Heart right ventricle (tissue), 16 donors: ENCODE data around the gene MTX1. TPM values are rescaled to one million over a fixed set of nuclear protein-coding genes. Genes with fewer than 3 reads are reported as not detected.
A peak's percentile ranks its signal among the peaks of the same experiment; 100 is the strongest.

Source experiments
- ATAC-seq, 8 donors: fragments of 200-7000 bp; cut with Tn5 transposase; one replicate each; pipeline ENCODE4 v1.9.1; 2020; ENCODE audit warnings: mild to moderate bottlenecking in 8 of 8, moderate library complexity in 8 of 8, moderate number of reproducible peaks in 1 of 8
- DNase-seq, 2 donors: peaks; one replicate each; pipeline ENCODE4 v3.0.0-alpha.2; 2020
- H3K27ac ChIP-seq, 10 donors: fragments of 200-600 bp; sonication (generic) in 2 of 10; one replicate each; pipeline versions ENCODE4 v1.5.0 to v1.8.0; 2020 to 2022; ENCODE audit warnings: mild to moderate bottlenecking in 3 of 10
- H3K27me3 ChIP-seq, 7 donors: fragments of 200-600 bp; one replicate each; pipeline ENCODE4 v1.8.0; 2021 to 2022; ENCODE audit warnings: mild to moderate bottlenecking in 2 of 7
- H3K36me3 ChIP-seq, 9 donors: fragments of 200-600 bp; sonication (generic) in 1 of 9; one replicate each; pipeline versions ENCODE4 v1.5.0 to v1.8.0; 2020 to 2022; ENCODE audit warnings: mild to moderate bottlenecking in 2 of 9
- H3K4me1 ChIP-seq, 9 donors: fragments of 200-600 bp; sonication (generic) in 1 of 9; one replicate each; pipeline versions ENCODE4 v1.5.0 to v1.8.0; 2020 to 2022; ENCODE audit warnings: mild to moderate bottlenecking in 4 of 9
- H3K4me3 ChIP-seq, 10 donors: fragments of 200-600 bp; sonication (generic) in 2 of 10; one replicate each; pipeline versions ENCODE4 v1.5.0 to v1.8.0; 2020 to 2022; ENCODE audit warnings: mild to moderate bottlenecking in 7 of 10, moderate library complexity in 2 of 10
- H3K9me3 ChIP-seq, 11 donors: fragments of 200-600 bp in 10 of 11; sonication (generic) in 2 of 11; one replicate each; pipeline versions ENCODE4 v1.5.0 to v1.8.0; 2013 to 2022; ENCODE audit warnings: mild to moderate bottlenecking in 2 of 11, control low read depth in 1 of 11, moderate library complexity in 1 of 11
- CTCF ChIP-seq, 9 donors: fragments of 200-600 bp; sonication (generic) in 2 of 9; IDR thresholded peaks; one replicate each; pipeline versions ENCODE4 v1.5.0 to v1.8.0; 2021 to 2022; ENCODE audit warnings: antibody characterized with exemption in 9 of 9, mild to moderate bottlenecking in 5 of 9, moderate library complexity in 1 of 9
- WGBS, 2 donors: extraction: QIAGEN DNeasy Blood & Tissue Kit; methylation state at CpG; one replicate each; pipeline ENCODE4 v1.1.7; 2013; ENCODE audit warnings: inconsistent platforms in 1 of 2; 5-methylcytosine and 5-hydroxymethylcytosine counted together
- intact Hi-C, 10 donors: fragments of 100-400 bp; cut with DNase I; formaldehyde crosslinking; loops; one replicate each; pipeline versions ENCODE4 v1.11.1 to v1.14.2; 2022
- polyA plus RNA-seq, 2 donors: library from polyadenylated mRNA; stranded (reverse); fragments of 200-250 nt; gene quantifications; one replicate each; pipeline ENCODE4 v1.2.3, GENCODE V29; 2013
- total RNA-seq, 10 donors: library from RNA; stranded (reverse); fragmentation: NEBNext Ultra II Directional in 3 of 10; extraction: Animal tissue kit (Norgen Biotek cat#: 25700) in 3 of 10; gene quantifications; one replicate each; pipeline versions ENCODE4 v1.2.1 to v1.2.4, GENCODE V29; 2021 to 2023
- donor health status: Arrhythmogenic right ventricular cardiomyopathy.
- donor health status: ischemic (EF 13 %, LVEDD 7.1; RV severe dilation, severe dysfunction).
- donor health status: healthy with polysubstance abuse.
- donor health status: DM: no; HTN: yes; CAD: no.
- donor health status: DM: no; HTN: no; CAD: no.
- donor health status: ischemic (EF 25% LVEDD 6.9; RV normal size, moderate dysfunction).
- donor health status: ischemic (EF 25% LVEDD 5.7; RV mildly dilated, moderate dysfunction).
- donor health status: healthy.
- donor health status: DM: yes; HTN: yes; CAD: no.
- donor health status: Ischemic cardiomyopathy.
- donor health status: ischemic (EF 35%, LVEDD 5.7; RV mildly dilated, moderate dysfunction).
- donor health status: nonischemic (EF 11% LVEDD 7.7; RV severe dilation, severe dysfunction).
- donor health status: DM: yes; HTN: yes; CAD: no.
- donor health status: PGD.
- donor health status: ischemic (EF 29% LVEDD 5.4; RV normal size, mild dysfunction).
- donor health status: nonischemic (EF 23%, LVEDD 6.1; RV moderate dilation, normal function).

The MTX1 gene
- total and polyA plus RNA-seq, 12 donors: 13.1 to 49.7 (median 18.0) TPM

GRCh38 chr1:155175927-155176371, 32.5 kb upstream of the MTX1 start:
- H3K36me3 ChIP-seq: peaks cover 0 to 10% (median 0%) of the 10 kb centered on the region in 9 donors
- H3K4me3 ChIP-seq: no peak overlapping the region
- DNase-seq (no peak), ATAC-seq (no peak)
- no peak overlapping the region for H3K27ac ChIP-seq
- no peaks in the 10 kb centered on the region for H3K9me3 ChIP-seq
- intact Hi-C loops: loop anchor here in 6 of 10 donors (1.0 to 10.0 kb wide), 5 partner anchors 46 to 51 kb away; no protein-coding TSS in a partner anchor
- WGBS, 2 donors: 86 to 92% methylated on average over 9 of the region's 9 CpGs
- H3K4me1 ChIP-seq: peaks cover 5 to 47% (median 24%) of the 10 kb centered on the region in 9 donors
- H3K27me3 ChIP-seq: peaks cover 7 to 28% (median 19%) of the 10 kb centered on the region in 7 donors
- TF ChIP-seq CTCF (IDR thresholded peaks at IDR 0.05): no peak

GRCh38 chr1:155176544-155177071, 31.9 kb upstream of the MTX1 start:
- 61 to 62% methylated on average over 8 of the region's 8 CpGs for WGBS, 2 donors
- H3K9me3 ChIP-seq: no peaks in the 10 kb centered on the region
- peaks cover 5 to 46% (median 24%) of the 10 kb centered on the region in 9 donors for H3K4me1 ChIP-seq
- ATAC-seq: peak; percentile 36 to 50 (median 44)
- no peak overlapping the region for H3K4me3 ChIP-seq
- intact Hi-C loops: loop anchor here in 6 of 10 donors (1.0 to 10.0 kb wide), 5 partner anchors 46 to 51 kb away; no protein-coding TSS in a partner anchor
- peak; percentile 86 to 97 (median 93) for TF ChIP-seq CTCF (IDR thresholded peaks at IDR 0.05)
- H3K27me3 ChIP-seq: peaks cover 7 to 28% (median 19%) of the 10 kb centered on the region in 7 donors
- peak; percentile 79 to 84 for DNase-seq
- H3K27ac ChIP-seq: no peak overlapping the region
- H3K36me3 ChIP-seq: peaks cover 0 to 3% (median 0%) of the 10 kb centered on the region in 9 donors

- no peak overlapping the region for H3K4me3 ChIP-seq
- DNase-seq (no peak), ATAC-seq (no peak)
- H3K9me3 ChIP-seq: no peaks in the 10 kb centered on the region
- WGBS, 2 donors: 81 to 82% methylated on average over 11 of the region's 11 CpGs
- no peaks in the 10 kb centered on the region for H3K36me3 ChIP-seq
- intact Hi-C loops: loop anchor here in 5 of 10 donors (2.0 to 10.0 kb wide), 4 partner anchors 45 to 50 kb away; no protein-coding TSS in a partner anchor
- no peak for TF ChIP-seq CTCF (IDR thresholded peaks at IDR 0.05)
- H3K27me3 ChIP-seq: peaks cover 7 to 28% (median 19%) of the 10 kb centered on the region in 7 donors
- no peak overlapping the region for H3K27ac ChIP-seq
- H3K4me1 ChIP-seq: peaks cover 3 to 39% (median 17%) of the 10 kb centered on the region in 9 donors
Measured at GRCh38 chr1:155177192-155177917, 31.1 kb upstream of the MTX1 start.

- DNase-seq (no peak), ATAC-seq (no peak)
- H3K4me1 ChIP-seq: peaks cover 2 to 36% (median 14%) of the 10 kb centered on the region in 9 donors
- intact Hi-C loops: loop anchor here in 5 of 10 donors (2.0 to 10.0 kb wide), 4 partner anchors 44 to 49 kb away; no protein-coding TSS in a partner anchor
- peak overlapping the region in 1 of 10 donors; percentile 36 for H3K27ac ChIP-seq
- H3K9me3 ChIP-seq: no peaks in the 10 kb centered on the region
- H3K27me3 ChIP-seq: peaks cover 7 to 28% (median 19%) of the 10 kb centered on the region in 7 donors
- H3K36me3 ChIP-seq: no peaks in the 10 kb centered on the region
- peak overlapping the region in 1 of 10 donors; percentile 46 for H3K4me3 ChIP-seq
- TF ChIP-seq CTCF (IDR thresholded peaks at IDR 0.05): no peak
- 96 to 98% methylated on average over 9 of the region's 9 CpGs for WGBS, 2 donors
Measured at GRCh38 chr1:155177918-155178281, 30.6 kb upstream of the MTX1 start.
